SW480 (cell line): ENCODE data around the gene ATXN1L.
"Not testable (repeated sequence)": the region's sequence is repeated elsewhere in the genome, so short reads cannot be mapped to it uniquely, and the experiment has no call there.

ENCODE experiments used
- DNase-seq: peaks from one replicate; pipeline ENCODE4 v3.0.0-alpha.2; 2016; ENCODE audit warnings: low spot score

ATXN1L gene

DNA sequence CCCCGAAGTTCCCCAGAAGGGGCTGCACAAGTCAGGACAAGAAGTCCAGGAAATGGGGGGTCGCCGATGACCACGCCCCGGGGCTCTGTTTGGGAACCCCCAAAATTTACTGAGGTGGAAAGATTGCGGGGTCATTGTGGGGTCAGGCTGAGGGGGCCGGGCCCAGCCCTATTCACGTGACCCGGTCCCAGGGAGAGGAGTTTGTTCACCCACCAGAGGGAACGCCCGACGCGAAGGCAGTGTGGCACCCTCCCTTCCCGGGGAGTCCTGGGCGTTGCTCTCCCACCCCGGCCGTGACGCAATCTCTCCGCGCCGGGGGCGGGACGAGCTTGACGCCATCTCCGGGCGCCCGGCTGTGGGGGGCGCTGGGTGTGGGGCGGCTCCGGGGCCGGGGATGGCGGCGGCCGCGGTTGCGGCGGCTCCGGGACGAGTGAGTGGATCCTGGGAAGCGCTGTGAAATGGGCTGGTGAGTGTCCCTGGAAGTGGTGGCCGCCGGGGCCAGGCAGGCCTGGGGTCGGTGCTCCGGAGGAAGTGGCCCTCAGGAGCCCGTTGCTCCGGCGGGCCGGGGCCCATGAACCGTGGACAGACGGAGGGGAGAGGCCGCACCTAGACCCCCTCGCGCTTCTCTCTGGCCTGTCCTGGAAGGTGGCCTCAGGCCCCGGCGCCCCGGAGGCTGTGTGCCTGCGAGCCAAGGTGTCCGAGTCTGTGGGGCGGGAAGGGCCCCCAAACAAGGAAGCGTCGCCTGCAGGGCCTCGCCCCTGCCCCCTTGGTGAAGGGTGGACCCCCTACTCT is at the start of gene ATXN1L:
ATXN1L (plus strand) TSS at position 338 of the 792 bp plus-strand sequence. CDS start 3,765 bp downstream, outside the sequence.
- peak; percentile 85 for DNase-seq

DNA sequence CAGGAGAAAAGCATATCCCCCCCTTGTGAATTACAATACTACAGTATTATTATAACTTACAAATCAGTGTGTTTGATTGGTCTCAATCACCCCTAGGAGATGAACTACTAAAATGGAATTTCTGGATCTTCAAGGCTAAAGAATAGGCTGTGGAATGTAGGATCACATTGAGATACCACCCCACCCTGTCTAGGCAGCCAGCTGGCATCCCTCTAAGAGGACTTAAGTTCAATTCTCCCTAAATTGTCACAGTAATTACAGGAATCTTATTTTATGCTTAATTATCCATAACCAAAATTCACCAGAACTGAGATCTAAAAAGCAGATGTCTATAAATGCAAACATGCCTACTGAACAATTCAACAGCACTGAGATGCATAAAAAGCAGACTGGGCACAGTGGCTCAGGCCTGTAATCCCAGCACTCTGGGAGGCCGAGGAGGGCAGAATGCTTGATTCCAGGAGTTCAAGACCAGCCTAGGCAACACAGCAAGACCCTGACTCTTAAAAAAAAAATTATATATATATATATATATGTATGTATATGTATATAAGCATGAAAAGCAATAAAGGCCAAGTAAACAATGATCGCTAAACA is 49.2 kb upstream of the ATXN1L start:
- DNase-seq: no peak

DNA sequence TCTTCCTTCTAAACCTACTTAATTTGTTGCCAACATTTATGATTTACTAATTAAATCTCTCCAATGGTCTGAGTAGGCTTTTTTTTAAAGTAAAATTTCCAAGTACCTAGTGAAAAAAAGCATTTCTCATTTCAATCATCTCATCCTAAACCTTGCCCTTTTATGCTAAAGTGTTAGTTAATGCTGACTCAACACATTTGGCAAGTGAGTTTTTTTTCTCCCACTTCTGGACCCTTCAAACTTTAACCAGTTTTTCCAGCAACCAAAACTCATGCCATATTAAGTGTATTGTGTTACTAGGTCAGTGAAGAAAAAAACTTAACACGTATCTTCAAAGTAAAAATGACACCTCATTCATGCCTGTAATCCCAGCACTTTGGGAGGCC is 42.5 kb upstream of the ATXN1L start:
- DNase-seq: no peak

GRCh38 chr16:71807905-71808592 is 37.7 kb upstream of the ATXN1L start:
- peak; percentile 25 for DNase-seq

- DNase-seq: peak; percentile 97
These were observed 37.0 kb upstream of the ATXN1L start, which contains the start of gene AP1G1 for GRCh38 chr16:71808593-71809459. AP1G1 (minus strand) TSS chr16:71808834; CDS start chr16:71789479, 19,355 bp downstream.

- DNase-seq: not testable (repeated sequence)
These were observed 35.6 kb upstream of the ATXN1L start for GRCh38 chr16:71810155-71810530.

DNA sequence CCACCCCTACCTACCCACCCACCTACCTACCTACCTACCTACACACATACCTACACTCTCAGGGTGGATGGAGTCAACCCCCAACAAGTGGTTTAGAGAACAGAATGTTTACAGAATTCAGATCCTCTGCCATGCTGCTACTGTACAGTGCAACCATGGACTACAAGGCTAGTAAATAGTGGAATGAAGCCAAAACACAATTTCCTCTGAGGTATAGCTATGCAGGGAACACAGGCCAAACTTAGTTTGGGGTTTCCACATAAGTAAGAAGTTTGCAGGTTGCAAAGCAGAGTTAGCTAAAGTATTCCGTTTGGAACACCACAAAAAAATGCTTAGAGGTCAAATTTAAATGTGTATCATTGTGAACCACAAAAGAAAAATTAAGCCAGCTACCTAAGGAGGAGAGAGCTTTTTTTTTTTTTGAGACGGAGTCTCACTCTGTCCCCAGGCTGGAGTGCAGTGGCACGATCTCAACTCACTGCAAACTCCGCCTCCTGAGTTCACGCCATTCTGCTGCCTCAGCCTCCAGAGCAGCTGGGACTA is 34.4 kb upstream of the ATXN1L start:
- no peak for DNase-seq

DNA sequence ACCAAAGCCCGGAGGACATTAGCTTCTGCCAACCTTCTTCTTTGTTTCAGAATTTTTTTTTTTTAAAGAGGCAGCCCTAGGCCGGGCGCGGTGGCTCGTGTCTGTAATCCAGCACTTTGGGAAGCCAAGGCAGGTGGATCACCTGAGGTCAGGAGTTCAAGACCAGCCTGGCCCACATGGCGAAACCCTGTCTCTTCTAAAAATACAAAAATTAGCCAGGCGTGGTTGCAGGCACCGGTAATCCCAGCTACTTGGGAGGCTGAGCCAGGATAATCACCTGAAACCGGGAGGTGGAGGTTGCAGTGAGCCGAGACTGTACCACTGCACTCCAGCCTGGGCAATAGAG is 28.6 kb upstream of the ATXN1L start:
- not testable (repeated sequence) for DNase-seq

DNA sequence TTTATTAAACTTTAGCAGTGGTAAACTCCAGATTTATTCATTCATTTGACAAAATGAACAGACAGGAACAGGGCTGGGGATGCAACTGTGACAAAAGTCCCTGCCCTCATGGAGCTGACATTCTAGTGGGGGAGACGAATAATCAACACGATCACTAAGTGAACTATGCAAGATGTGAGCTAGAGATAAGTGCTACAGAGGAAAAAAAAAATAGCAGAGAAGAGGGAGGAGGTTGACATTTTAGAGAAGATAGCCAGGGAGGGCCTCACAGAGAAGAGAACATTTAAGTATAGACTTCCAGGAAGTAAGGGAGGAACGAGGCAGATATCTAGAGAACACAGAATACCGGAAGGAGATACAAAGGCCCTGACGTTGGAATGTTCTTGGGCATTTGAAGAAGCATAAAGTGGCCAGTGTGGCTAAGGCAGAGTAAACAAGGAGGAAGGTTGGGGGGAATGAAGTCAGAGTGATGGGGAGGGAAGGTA is 19.2 kb upstream of the ATXN1L start:
- DNase-seq: no peak

GRCh38 chr16:71830359-71830758 is 15.4 kb upstream of the ATXN1L start:
- DNase-seq: no peak

- not testable (repeated sequence) for DNase-seq
These were observed 14.1 kb upstream of the ATXN1L start for GRCh38 chr16:71831698-71832097.

DNA sequence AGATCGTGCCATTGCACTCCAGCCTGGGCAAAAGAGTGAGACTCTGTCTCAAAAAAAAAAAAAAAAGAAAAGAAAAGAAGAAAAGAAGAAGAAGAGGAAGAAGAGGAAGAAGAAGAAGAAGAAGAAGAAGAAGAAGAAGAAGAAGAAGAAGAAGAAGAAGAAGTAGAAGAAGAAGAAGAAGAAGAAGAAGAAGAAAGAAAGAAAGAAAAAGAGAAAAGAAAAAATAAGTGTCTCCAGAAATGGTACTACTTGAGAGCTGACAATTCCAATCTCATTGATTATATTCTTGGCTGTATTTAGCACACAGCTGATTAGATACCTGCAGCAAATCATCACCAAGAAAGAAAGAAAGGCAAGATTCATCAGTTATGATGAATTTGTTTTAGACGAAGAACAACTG is 13.7 kb upstream of the ATXN1L start:
- DNase-seq: not testable (repeated sequence)

DNA sequence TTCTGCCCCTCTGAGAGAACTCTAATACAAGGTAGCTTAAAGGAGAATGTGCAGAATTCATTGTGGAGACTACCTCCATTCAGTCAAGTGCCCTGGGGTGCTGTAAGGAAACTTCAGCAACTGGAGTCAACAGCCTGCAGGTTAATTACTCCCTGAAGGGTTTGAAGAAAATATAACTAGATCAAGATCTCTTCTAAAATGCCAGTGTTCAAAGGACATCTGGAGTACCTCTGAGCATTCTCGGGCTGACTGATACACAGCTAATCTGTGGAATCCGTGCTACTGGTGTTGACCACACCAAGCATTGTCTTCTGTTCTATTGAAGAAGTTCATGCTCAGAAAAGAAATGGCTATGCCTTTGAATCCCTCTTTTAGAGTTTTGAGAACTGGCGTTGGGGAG is 11.5 kb upstream of the ATXN1L start:
- no peak for DNase-seq

DNA sequence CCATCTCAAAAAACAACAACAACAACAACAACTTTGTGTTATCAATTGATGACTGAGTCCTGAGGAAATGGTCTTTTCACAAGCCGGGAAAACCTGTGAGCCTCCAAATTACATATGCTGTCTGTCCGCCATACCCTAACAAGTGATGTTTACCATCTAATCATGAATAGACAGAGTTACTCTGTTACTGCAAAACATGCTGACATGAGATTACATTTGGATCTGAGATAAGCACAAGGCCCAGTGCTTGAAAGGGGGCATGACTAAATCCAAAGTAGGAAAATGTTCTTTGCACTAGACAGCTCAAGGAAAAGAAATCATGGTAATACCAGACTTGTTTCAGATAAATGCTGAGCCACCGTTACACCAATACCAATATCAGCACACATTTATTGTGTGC is 8.6 kb upstream of the ATXN1L start:
- DNase-seq: no peak

DNA sequence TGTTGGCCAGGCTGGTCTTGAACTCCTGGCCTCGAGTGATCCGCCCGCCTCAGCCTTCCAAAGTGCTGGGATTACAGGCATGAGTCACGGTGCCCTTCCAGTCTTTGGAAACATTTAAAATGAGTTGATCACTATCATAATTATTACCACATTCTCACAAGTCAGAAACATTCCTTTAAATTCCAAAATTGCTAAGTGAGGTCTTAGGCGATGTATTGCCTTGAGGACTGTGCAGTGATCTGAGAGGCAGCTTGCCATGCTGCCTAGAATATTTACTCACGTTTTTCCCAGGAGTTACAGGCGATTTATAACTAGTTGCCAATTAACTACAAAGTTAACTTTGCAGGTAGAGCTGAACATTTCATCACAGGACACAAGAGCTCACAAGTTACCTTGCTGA is 5.7 kb upstream of the ATXN1L start:
- DNase-seq: no peak

DNA sequence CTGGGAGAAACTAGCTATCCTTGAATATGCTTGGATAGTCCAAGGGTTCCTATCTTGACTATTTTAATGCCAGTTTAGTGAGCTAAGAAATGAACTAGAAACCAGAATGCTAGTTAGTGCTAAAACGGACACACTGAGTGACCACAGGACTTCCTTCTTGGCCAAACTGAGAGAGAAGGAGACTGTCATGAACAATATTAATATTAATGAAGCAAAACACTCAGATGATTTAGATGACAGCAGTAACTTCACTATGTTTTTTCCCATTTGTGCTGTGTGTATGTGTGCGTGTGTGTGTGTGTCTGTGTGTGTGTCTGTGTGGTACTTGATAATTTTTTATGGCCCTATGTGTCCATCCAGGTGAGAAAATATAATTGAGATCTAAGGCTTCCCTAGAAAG is 2.2 kb upstream of the ATXN1L start:
- no peak for DNase-seq

DNA sequence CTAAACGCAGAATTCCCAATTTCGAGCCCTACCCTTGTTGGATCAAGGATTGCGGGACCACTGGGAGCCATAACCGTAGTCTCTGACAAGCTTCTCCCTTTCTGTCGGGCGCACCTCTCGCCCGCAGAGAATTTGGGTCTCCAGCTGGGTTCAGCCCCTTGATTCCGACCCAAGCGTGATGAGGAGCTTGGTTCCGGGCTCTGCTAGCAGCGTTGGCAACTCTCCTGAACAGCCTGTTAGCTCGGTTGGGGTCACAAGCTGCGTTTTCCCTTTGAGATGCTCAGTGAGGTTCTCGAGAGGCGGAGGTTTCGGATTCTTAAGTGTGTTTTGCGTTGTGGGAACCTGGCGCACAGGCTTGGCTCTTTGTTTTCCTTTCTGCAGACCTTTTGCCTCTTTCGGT is 655 bp downstream of the ATXN1L start:
- DNase-seq: no peak

GRCh38 chr16:71847096-71847495 is 1.3 kb downstream of the ATXN1L start:
- no peak for DNase-seq

- DNase-seq: no peak
These were observed 2.8 kb downstream of the ATXN1L start for GRCh38 chr16:71848622-71849021.

DNA sequence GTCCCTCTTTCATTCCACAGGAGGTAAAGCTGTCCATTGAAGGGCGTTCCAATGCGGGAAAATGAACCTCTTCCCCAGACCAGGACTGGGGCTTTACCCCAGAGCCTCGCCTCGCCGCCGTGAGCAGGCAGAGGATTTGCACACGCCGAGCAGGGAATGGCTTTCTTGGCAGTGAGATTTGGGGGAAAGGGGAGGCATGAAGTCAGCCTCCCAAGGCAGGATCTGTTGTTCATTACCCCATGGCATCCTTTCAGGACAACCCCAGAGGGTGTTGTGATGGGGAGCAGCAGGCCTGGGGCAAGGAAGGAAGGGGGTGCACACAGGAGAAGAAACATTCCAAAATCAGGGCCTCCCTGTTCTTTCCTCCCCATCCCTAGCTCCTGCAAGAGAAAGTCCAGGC is 6.0 kb downstream of the ATXN1L start:
- no peak for DNase-seq

DNA sequence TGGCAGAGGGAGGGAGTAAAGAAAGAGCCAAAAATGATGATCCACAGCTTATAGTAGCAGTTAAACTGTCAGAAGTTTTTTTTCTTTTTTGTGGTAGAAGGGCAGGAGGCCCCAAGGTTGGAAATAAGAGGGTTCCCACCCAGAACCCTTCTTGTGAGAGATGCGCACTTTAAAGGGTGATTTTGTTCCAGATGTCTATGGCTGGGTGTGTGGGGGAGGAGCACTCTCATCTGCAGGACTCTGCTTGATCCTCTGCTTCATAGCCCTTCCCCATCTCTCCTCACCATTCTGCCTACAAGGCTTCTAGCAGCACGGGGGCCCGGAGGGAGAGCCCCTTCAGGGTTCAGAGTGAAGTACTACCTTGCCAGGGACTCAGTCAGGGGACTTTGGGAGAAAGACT is 6.4 kb downstream of the ATXN1L start:
- DNase-seq: no peak

- DNase-seq: no peak
These were observed 6.8 kb downstream of the ATXN1L start for GRCh38 chr16:71852561-71852960.
